Breast epithelium (tissue), 3 donors: Measurements from ENCODE around the gene PTP4A1.

Experiments used
- CTCF ChIP-seq, 3 donors: fragments of 450-650 bp; IDR thresholded peaks; one replicate each; pipeline ENCODE4 v1.5.1; 2016 to 2017; ENCODE audit warnings: antibody characterized with exemption in 3 of 3, mild to moderate bottlenecking in 3 of 3, moderate library complexity in 3 of 3
- POLR2A ChIP-seq: fragments of 450-650 bp; IDR thresholded peaks from one replicate; pipeline ENCODE4 v1.6.1; 2016; ENCODE audit warnings: antibody characterized with exemption, mild to moderate bottlenecking, moderate library complexity
- POLR2AphosphoS5 ChIP-seq, 3 donors: sonication (generic); formaldehyde crosslinking; IDR thresholded peaks; one replicate each; pipeline ENCODE4 v1.6.1; 2017; ENCODE audit warnings: antibody characterized with exemption in 3 of 3

- TF ChIP-seq CTCF (IDR thresholded peaks at IDR 0.05), result no peak
- TF ChIP-seq POLR2A, result peak; percentile 69
- peak; percentile 27 to 90 (median 46) for TF ChIP-seq POLR2AphosphoS5 (IDR thresholded peaks at IDR 0.05)
Observed at GRCh38 chr6:63573076-63573898, 1.0 kb downstream of the PTP4A1 start.
